Measurements from ENCODE around the gene CSTF2T.

Gene CSTF2T, protein sequence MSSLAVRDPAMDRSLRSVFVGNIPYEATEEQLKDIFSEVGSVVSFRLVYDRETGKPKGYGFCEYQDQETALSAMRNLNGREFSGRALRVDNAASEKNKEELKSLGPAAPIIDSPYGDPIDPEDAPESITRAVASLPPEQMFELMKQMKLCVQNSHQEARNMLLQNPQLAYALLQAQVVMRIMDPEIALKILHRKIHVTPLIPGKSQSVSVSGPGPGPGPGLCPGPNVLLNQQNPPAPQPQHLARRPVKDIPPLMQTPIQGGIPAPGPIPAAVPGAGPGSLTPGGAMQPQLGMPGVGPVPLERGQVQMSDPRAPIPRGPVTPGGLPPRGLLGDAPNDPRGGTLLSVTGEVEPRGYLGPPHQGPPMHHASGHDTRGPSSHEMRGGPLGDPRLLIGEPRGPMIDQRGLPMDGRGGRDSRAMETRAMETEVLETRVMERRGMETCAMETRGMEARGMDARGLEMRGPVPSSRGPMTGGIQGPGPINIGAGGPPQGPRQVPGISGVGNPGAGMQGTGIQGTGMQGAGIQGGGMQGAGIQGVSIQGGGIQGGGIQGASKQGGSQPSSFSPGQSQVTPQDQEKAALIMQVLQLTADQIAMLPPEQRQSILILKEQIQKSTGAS

DNA sequence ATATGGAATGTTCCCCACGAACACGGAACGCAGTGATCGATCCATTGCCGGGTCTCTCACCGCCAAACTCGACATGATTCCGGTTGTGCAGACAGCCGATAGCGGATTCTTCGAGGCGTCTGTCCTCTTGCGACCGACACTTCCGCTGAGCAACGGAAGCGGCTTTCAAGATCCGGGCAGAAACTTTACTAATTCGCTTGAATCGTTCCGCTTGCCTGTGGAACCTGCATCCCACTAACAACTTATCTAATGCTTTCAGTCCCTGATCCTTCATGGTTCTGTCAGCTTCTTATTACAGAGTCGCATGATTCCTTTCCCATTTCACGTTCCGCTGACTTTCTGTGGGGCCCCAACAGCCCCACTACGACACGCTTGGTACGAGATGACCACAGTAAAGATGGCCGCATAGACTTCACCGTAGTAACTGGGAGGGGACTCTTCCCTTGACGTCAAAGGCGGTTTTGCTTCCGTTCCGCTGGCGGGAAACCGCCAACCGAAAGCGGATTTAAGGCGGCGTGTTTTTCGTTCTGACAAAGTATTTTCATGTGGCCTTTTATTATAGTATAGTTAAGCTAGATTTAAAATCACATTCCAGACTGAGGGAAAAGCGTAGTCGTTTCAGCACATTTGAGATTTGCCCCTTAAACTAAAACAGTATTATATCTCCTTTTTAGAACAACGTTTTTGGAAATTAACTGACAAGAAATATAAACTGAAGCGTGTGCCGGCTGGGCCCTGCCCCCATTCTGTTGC is at the start of gene CSTF2T:
TSS of gene CSTF2T (minus strand) at position 121 of the 753 bp plus-strand sequence. CDS start at position 75, 46 bp downstream.
- H3K27me3 ChIP-seq (ENCODE audit: insufficient read depth, low read length) = no peaks in the 10 kb centered on the region
- H3K79me2 ChIP-seq (ENCODE audit: control insufficient read depth, insufficient read depth, low read length, unreplicated experiment) = peaks cover 37% of the 10 kb centered on the region
- H3K4me1 ChIP-seq (ENCODE audit: control insufficient read depth, insufficient read depth, low read length, unreplicated experiment) = peaks cover 37% of the 10 kb centered on the region
- peak within 1 kb of the TSS; percentile 95 for H3K4me3 ChIP-seq (ENCODE audit: low read depth, low read length)
- peak within 1 kb of the TSS; percentile 99 for H2AFZ ChIP-seq (ENCODE audit: low read length, unreplicated experiment)
- H3K36me3 ChIP-seq (ENCODE audit: insufficient read depth, low read length) = no peaks in the 10 kb centered on the region; the same call in none of the 2 replicates
- peak within 1 kb of the TSS; percentile 95 for H3K27ac ChIP-seq (ENCODE audit: low read depth, low read length)

DNA sequence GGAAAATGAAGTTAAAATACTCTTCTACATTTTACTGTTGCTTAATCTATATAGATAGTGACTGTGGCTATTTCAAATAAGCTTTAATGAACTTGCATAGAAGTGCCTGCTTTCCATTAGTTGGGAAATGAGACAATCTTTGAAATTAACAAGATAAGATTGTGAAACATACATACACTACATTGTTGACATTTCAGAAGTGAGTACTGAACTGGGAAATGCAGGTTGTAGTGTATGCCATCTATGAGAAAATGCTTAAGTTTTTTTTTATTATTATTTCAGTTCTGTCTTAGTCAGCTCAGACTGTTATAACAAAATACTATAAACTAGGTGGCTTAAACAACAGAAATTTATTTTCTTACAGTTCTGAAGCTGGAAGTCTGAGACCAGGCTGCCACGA is 49.6 kb upstream of the CSTF2T start:
- H2AFZ ChIP-seq (ENCODE audit: low read length, unreplicated experiment) = no peak overlapping the region
- no peaks in the 10 kb centered on the region for H3K36me3 ChIP-seq (ENCODE audit: insufficient read depth, low read length)
- H3K4me3 ChIP-seq (ENCODE audit: low read depth, low read length) = no peak overlapping the region
- H3K27me3 ChIP-seq (ENCODE audit: insufficient read depth, low read length) = no peaks in the 10 kb centered on the region
- H3K4me1 ChIP-seq (ENCODE audit: control insufficient read depth, insufficient read depth, low read length, unreplicated experiment) = no peaks in the 10 kb centered on the region
- no peaks in the 10 kb centered on the region for H3K79me2 ChIP-seq (ENCODE audit: control insufficient read depth, insufficient read depth, low read length, unreplicated experiment)
- H3K27ac ChIP-seq (ENCODE audit: low read depth, low read length) = no peak overlapping the region

DNA sequence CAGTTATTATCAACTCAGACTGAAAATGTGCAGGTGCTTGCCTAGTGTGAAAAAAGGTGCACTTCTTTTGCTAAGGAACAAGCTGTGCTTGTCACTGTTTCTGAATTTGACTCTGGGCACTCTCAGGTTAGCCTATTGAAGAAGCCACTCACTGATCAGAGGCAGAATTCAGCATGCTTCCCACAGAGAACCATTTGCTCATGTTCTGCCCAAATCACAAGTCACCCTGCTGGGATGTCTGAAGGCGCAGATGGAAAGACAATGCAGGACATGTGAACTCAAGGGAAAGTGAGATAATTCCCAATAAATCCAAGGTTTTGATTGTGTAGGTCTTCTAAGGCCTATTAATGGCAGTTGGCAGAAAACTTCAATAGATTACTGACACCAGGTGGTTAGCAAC is 47.8 kb upstream of the CSTF2T start:
- Histone ChIP-seq H3K79me2 (ENCODE audit: control insufficient read depth, insufficient read depth, low read length, unreplicated experiment) (no peaks in the 10 kb centered on the region), H3K4me3 (ENCODE audit: low read depth, low read length) (no peak overlapping the region), H3K27ac (ENCODE audit: low read depth, low read length) (no peak overlapping the region), H3K36me3 (ENCODE audit: insufficient read depth, low read length) (no peaks in the 10 kb centered on the region), H2AFZ (ENCODE audit: low read length, unreplicated experiment) (no peak overlapping the region), H3K4me1 (ENCODE audit: control insufficient read depth, insufficient read depth, low read length, unreplicated experiment) (peaks cover 4% of the 10 kb centered on the region), H3K27me3 (ENCODE audit: insufficient read depth, low read length) (no peaks in the 10 kb centered on the region)

DNA sequence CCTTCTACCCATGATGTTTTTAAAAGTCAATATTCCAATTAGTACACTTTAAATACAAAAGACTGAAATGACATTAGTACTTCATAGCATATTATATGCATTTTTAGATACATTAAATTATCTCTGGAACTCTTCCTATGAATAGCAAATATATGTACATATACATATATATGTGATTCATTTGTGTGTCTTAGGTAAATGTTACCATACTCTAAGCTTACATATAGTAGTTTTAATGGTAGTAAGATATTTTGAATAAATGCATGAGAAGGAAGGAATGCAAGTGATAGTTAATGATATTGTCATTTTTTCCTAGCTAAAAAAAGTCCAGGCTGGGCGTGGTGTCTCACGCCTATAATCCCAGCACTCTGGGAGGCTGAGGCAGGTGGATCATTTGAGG is 46.0 kb upstream of the CSTF2T start:
- no peaks in the 10 kb centered on the region for H3K79me2 ChIP-seq (ENCODE audit: control insufficient read depth, insufficient read depth, low read length, unreplicated experiment)
- peaks cover 4% of the 10 kb centered on the region for H3K4me1 ChIP-seq (ENCODE audit: control insufficient read depth, insufficient read depth, low read length, unreplicated experiment)
- H2AFZ ChIP-seq (ENCODE audit: low read length, unreplicated experiment) = no peak overlapping the region
- no peak overlapping the region for H3K4me3 ChIP-seq (ENCODE audit: low read depth, low read length)
- no peak overlapping the region for H3K27ac ChIP-seq (ENCODE audit: low read depth, low read length)
- H3K36me3 ChIP-seq (ENCODE audit: insufficient read depth, low read length) = no peaks in the 10 kb centered on the region
- H3K27me3 ChIP-seq (ENCODE audit: insufficient read depth, low read length) = no peaks in the 10 kb centered on the region

DNA sequence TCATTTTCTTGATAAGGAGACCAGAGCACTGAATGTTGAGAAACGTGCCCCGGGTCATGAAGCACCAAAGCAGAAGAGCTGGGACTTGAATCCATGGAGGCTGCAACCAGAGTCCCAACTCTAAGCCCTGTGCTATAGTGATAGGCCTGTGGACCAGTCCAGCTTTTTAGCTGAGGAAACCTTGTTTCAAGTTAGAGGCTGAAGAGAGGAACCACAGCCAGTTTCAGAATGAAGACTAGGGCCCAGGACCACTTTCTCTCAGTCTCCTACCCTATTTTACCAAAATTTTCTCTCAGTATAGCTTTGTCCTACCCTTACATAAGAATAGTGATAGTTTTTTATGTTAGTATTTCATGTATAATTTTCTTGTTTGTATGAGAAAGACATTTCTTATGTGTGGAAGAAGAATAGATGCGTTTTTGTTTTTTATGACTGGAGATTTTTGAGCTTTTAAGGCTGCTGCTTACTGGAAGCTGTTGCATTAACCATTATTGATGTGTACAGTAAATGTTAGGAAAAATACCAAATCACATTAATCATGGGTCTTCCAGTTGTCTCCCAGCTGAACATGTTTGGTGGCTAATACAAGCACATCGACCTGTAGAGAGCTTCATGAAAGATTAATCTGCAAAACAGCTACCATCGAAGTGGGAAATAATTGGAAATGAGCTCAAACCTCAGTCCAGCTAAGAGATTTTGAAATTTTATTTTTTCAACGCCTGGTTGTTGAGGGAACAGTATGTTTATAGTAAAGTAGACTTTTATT is 45.0 kb upstream of the CSTF2T start:
- H3K27me3 ChIP-seq (ENCODE audit: insufficient read depth, low read length) = no peaks in the 10 kb centered on the region
- no peaks in the 10 kb centered on the region for H3K36me3 ChIP-seq (ENCODE audit: insufficient read depth, low read length)
- H3K4me3 ChIP-seq (ENCODE audit: low read depth, low read length) = no peak overlapping the region
- H2AFZ ChIP-seq (ENCODE audit: low read length, unreplicated experiment) = no peak overlapping the region
- H3K27ac ChIP-seq (ENCODE audit: low read depth, low read length) = no peak overlapping the region
- peaks cover 4% of the 10 kb centered on the region for H3K4me1 ChIP-seq (ENCODE audit: control insufficient read depth, insufficient read depth, low read length, unreplicated experiment)
- no peaks in the 10 kb centered on the region for H3K79me2 ChIP-seq (ENCODE audit: control insufficient read depth, insufficient read depth, low read length, unreplicated experiment)

DNA sequence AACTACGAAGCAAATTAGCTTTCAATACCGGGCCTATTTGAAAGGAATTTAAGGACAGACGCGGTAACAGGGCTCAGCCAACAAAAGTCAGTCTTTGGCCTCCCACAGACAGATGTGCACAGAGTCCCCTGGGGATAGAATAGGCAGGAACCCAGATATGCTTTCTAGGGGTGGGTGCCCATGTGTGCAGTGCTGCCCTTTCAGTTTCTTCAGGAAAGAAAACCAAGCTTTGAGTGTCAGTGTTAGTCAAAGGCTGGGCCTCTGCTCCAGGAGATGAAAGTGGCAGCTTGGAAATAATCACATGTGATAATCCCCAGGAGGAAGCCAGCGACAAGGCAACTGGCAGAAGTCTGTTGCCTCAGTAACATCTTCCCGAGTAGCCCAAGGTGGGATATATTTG is 43.8 kb upstream of the CSTF2T start:
- Histone ChIP-seq H2AFZ (ENCODE audit: low read length, unreplicated experiment) (no peak overlapping the region), H3K79me2 (ENCODE audit: control insufficient read depth, insufficient read depth, low read length, unreplicated experiment) (no peaks in the 10 kb centered on the region), H3K36me3 (ENCODE audit: insufficient read depth, low read length) (no peaks in the 10 kb centered on the region), H3K27ac (ENCODE audit: low read depth, low read length) (no peak overlapping the region), H3K27me3 (ENCODE audit: insufficient read depth, low read length) (no peaks in the 10 kb centered on the region), H3K4me3 (ENCODE audit: low read depth, low read length) (peak overlapping the region; percentile 58; the same call in 1 of the 2 replicates), H3K4me1 (ENCODE audit: control insufficient read depth, insufficient read depth, low read length, unreplicated experiment) (peaks cover 4% of the 10 kb centered on the region)

DNA sequence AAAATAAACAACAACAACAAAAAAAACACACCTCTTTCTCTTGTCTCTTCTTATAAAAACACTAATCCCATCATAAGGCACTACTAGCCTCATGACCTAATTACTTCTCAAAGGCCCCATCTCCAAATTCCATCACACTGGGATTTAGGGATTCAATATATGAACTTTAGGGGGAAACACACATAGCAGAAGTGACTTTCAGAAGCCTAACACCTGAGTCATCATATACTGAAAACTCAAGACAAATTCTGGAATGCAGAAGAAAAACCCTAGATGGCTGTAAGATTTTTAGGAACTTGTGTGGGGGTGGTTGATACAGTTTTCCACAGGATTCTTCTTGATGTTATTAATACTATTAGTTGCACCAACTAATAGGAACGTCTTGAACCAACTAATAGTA is 33.7 kb upstream of the CSTF2T start:
- Histone ChIP-seq H3K4me1 (ENCODE audit: control insufficient read depth, insufficient read depth, low read length, unreplicated experiment) (peaks cover 10% of the 10 kb centered on the region), H3K27ac (ENCODE audit: low read depth, low read length) (no peak overlapping the region), H2AFZ (ENCODE audit: low read length, unreplicated experiment) (no peak overlapping the region), H3K4me3 (ENCODE audit: low read depth, low read length) (no peak overlapping the region), H3K36me3 (ENCODE audit: insufficient read depth, low read length) (no peaks in the 10 kb centered on the region), H3K27me3 (ENCODE audit: insufficient read depth, low read length) (no peaks in the 10 kb centered on the region), H3K79me2 (ENCODE audit: control insufficient read depth, insufficient read depth, low read length, unreplicated experiment) (no peaks in the 10 kb centered on the region)

DNA sequence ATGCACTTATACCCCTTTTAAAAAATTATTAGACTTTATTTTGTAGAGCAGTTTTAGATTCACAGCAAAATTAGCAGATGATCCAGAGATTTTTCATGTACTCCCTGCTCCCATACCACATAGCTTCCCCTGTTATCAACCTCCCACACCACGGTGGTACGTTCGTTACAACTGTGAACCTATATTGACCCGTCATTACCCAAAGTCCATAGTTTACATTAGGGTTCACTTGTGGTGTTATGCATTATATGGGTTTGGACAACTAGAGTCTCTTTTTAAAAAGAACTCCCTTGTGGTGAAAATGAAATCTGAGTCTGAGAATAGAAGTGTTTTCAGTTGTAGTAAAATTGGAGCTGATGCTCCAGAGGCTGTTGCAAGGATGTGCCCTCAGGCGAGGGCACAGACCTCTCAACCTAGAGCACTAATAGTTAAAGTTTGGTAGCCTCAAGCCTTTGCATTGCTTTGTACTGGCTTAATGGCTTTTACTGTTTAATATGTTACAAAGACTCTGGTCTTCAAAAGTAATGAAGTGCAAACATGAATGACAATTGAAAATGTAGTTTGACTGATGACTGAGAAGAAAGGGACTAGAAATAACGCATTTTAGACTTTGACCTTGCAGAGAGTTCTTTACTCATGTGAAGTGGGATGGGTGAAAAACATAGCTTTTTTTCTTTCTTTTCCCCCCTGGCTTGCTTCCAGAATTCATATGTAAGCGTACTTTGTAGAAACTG is 30.6 kb upstream of the CSTF2T start:
- Histone ChIP-seq H3K4me1 (ENCODE audit: control insufficient read depth, insufficient read depth, low read length, unreplicated experiment) (peaks cover 10% of the 10 kb centered on the region), H3K27me3 (ENCODE audit: insufficient read depth, low read length) (no peaks in the 10 kb centered on the region), H3K4me3 (ENCODE audit: low read depth, low read length) (no peak overlapping the region), H3K36me3 (ENCODE audit: insufficient read depth, low read length) (no peaks in the 10 kb centered on the region), H3K79me2 (ENCODE audit: control insufficient read depth, insufficient read depth, low read length, unreplicated experiment) (no peaks in the 10 kb centered on the region), H3K27ac (ENCODE audit: low read depth, low read length) (no peak overlapping the region), H2AFZ (ENCODE audit: low read length, unreplicated experiment) (no peak overlapping the region)

DNA sequence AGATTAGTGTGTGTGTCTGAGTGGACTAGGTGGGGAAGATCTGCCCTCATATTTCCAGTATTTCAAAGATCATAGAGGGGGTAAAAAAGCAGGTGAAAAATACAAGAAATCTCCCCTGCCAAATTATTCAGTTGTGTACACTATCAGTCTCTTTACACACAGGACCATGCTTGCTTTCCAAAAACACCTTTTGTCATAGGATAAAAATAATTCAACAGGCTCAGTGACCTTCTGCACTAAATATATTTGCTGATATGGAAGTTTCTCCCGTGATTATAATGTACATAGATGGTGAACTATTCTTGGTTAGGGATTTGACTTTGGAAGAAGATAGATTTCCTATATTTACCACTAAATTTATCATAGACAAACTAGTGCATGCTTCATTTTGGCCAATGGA is 24.6 kb upstream of the CSTF2T start:
- no peak overlapping the region for H2AFZ ChIP-seq (ENCODE audit: low read length, unreplicated experiment)
- H3K79me2 ChIP-seq (ENCODE audit: control insufficient read depth, insufficient read depth, low read length, unreplicated experiment) = no peaks in the 10 kb centered on the region
- no peaks in the 10 kb centered on the region for H3K36me3 ChIP-seq (ENCODE audit: insufficient read depth, low read length)
- H3K27ac ChIP-seq (ENCODE audit: low read depth, low read length) = no peak overlapping the region
- H3K4me3 ChIP-seq (ENCODE audit: low read depth, low read length) = no peak overlapping the region
- H3K4me1 ChIP-seq (ENCODE audit: control insufficient read depth, insufficient read depth, low read length, unreplicated experiment) = peaks cover 4% of the 10 kb centered on the region
- no peaks in the 10 kb centered on the region for H3K27me3 ChIP-seq (ENCODE audit: insufficient read depth, low read length)
